ENCODE data around the gene AURKAIP1.

Gene AURKAIP1

GRCh38 chr1:1365875-1366698 is 8.9 kb downstream of the AURKAIP1 start:
- H3K4me3 ChIP-seq (ENCODE audit: low read length), result no peak overlapping the region
- TF ChIP-seq ZNF274 (IDR thresholded peaks at IDR 0.05; ENCODE audit: low read depth, low read length), result no peak

DNA sequence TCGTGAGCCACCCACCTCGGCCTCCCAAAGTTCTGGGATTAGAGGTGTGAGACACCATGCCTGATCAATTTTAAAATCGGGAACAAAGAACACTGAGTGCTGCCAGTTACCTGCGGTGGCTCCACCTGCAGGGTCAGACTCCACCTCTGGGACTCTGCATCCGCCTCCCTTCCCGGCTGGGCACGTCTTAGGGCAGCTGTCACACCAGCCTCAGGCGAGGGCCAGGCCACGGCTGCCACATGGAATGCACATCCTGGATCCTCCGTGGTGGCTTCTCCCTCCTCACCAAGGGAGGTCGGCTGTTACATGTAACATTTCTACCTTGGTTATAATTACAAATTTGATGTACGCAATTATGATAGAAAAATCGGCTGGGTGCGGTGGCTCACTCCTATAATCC is 10.7 kb downstream of the AURKAIP1 start:
- no peak overlapping the region for H3K4me3 ChIP-seq (ENCODE audit: low read length)
- TF ChIP-seq ZNF274 (IDR thresholded peaks at IDR 0.05; ENCODE audit: low read depth, low read length), result no peak

- H3K4me3 ChIP-seq (ENCODE audit: low read length), result no peak overlapping the region
- TF ChIP-seq ZNF274 (IDR thresholded peaks at IDR 0.05; ENCODE audit: low read depth, low read length), result no peak
These were observed 13.0 kb downstream of the AURKAIP1 start for GRCh38 chr1:1361982-1362423.

GRCh38 chr1:1361233-1361981 is 13.6 kb downstream of the AURKAIP1 start:
- H3K4me3 ChIP-seq (ENCODE audit: low read length), result no peak overlapping the region
- TF ChIP-seq ZNF274 (IDR thresholded peaks at IDR 0.05; ENCODE audit: low read depth, low read length), result no peak

- H3K4me3 ChIP-seq (ENCODE audit: low read length), result no peak overlapping the region
These were observed 14.4 kb downstream of the AURKAIP1 start for GRCh38 chr1:1360506-1361169.

DNA sequence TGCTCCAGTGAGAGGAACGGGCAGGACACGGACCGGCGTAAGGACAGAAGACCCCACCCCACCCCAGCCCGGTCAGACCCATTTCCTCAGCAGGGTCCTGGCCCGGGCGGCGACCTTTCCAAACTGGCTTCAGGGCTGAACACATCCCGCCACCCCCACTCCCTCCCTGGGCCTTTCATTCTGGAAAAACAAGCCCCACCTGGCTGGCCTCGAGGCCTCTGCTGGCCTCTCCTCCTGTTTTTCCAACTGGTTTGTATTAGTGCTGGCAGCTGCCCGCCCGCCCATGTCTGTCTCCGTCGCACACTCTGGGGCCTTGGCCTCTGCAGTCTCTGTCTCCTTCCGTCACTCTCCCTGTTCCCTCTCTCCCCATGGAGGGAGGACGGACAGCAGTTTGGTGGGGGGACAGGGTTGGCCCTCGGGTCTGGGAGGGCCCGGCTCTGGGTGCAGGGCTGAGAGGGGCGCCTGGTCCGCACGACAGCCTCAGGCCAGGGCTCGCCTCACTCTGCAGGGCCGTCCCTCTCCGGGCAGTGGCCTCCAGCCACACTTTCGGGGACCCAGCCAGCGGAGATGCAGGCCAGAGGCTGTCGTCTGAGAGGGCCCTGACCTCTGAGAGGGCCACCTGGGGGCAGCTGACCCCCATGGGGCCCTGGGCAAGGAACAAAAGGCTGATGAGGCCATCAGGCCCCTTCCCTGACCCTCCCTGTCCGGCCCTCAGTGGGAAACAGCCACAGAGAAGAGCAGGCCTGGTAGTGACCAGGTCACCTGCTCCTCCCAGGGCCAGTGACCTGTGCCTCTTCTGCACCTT is 15.1 kb downstream of the AURKAIP1 start:
- TF ChIP-seq ZNF274 (IDR thresholded peaks at IDR 0.05; ENCODE audit: low read depth, low read length), result no peak
- no peak overlapping the region for H3K4me3 ChIP-seq (ENCODE audit: low read length)

More at GRCh38 chr1:1360506-1361169, 14.4 kb downstream of the AURKAIP1 start:
- no peak for TF ChIP-seq ZNF274 (IDR thresholded peaks at IDR 0.05; ENCODE audit: low read depth, low read length)

GRCh38 chr1:1359308-1359663 is 15.7 kb downstream of the AURKAIP1 start:
- TF ChIP-seq ZNF274 (IDR thresholded peaks at IDR 0.05; ENCODE audit: low read depth, low read length), result no peak
- no peak overlapping the region for H3K4me3 ChIP-seq (ENCODE audit: low read length)

DNA sequence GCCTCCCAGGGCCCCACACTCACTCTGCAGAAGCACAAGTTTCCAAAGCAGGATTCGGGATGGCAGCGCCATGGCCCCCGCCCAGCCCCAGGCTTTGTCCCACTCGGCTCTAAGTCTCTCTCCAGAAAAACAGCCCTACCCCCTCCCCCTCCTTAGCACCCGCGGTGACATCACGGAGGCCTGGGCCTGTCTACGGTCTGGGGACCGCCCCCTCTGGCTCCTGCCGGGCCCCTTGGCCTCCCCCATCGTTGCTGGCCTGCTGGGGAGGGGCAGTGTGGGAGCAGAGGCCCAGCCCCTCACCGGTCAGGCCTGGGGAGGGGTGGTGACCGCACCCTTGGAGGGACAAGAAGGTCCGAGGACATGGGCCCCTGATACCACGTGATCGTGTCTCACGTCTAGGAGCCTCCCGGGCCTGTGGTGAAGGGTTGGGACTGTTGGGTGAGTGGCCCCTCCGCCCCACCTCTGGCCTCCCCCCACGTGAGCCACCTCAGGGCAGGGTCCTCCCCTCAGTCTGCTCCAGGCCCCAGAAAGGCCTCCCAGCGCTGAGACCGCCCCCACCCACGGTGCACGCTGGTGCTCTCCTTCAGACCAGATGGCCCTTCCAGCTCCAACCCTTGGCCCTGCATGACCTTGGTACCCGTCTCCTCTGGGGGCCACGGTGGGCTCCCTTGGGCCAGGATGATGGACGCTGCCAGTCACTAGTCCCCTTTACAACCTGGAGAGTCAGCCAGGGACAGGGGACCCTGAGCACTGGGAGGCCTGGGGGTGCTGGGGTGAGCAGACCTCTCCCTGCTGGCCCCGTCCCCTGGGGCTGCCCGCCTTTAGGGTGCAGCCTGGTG is 16.4 kb downstream of the AURKAIP1 start, which contains the start of gene MXRA8:
MXRA8 (minus strand) TSS at position 123 of the 839 bp plus-strand sequence; CDS start at position 72, 51 bp downstream.
- no peak for TF ChIP-seq ZNF274 (IDR thresholded peaks at IDR 0.05; ENCODE audit: low read depth, low read length)
- no peak within 1 kb of the TSS for H3K4me3 ChIP-seq (ENCODE audit: low read length)

DNA sequence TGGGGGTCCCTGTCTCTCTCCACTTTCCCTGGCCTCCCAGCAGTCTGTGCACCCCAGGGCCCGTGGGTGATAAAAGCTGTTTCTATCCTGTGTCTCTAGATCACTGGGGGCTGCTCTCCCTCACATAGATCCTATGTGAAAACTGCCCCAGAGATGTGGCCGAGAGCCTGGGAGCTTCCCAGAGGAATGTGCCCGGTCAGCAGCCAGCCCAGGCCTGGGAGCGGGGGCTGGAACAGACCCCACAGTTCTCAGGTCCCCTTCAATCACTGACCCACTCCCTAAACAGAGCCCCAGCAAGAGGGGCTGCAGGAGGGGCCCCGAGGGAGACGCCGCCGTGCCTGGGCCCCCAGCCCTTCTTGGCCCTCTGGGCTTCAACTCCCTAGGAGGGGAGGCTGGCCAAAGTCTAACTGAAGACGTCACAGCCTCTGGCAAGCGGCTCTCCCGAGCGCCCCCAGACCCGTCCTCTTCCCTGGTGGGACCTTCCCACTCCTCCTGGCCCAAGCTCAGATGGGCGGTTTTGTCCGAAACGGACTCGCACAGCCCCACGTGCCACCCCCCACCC is 17.1 kb downstream of the AURKAIP1 start:
- no peak for TF ChIP-seq ZNF274 (IDR thresholded peaks at IDR 0.05; ENCODE audit: low read depth, low read length)
- H3K4me3 ChIP-seq (ENCODE audit: low read length), result no peak overlapping the region

DNA sequence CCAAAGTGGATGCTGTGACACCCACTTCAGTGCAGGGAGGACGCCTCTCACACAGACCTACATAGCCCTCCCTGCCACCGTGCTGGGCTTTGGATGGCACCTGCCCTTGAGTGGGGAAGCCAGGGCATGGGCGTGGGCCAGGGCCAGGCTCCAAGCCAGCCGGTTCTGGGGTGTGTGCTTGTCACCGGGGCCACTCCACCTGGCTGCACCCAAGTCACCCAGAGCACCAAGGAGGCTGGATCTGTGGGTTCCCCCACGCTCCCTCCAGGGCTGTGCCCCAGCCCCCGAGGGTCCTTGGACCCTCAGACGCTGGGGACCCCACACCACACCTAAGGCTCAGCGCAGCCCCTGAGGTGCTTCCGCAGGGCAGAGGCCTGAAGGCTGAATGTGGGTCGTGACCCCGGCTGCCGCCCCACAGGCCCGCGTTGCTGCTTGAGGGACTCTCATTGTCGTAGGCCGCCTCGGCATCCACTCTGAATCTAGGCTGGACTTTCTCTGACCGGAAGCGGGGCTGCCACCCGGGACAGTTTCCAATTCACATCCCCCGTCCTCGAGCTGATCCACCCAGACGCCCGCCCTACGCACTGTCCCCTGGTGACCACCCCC is 18.1 kb downstream of the AURKAIP1 start:
- H3K4me3 ChIP-seq (ENCODE audit: low read length), result no peak overlapping the region

GRCh38 chr1:1356166-1356795 is 18.7 kb downstream of the AURKAIP1 start:
- no peak for TF ChIP-seq ZNF274 (IDR thresholded peaks at IDR 0.05; ENCODE audit: low read depth, low read length)
- no peak overlapping the region for H3K4me3 ChIP-seq (ENCODE audit: low read length)

More for the DNA sequence above, 18.1 kb downstream of the AURKAIP1 start:
- no peak for TF ChIP-seq ZNF274 (IDR thresholded peaks at IDR 0.05; ENCODE audit: low read depth, low read length)

- H3K4me3 ChIP-seq (ENCODE audit: low read length), result no peak overlapping the region
- TF ChIP-seq ZNF274 (IDR thresholded peaks at IDR 0.05; ENCODE audit: low read depth, low read length), result no peak
These were observed 19.6 kb downstream of the AURKAIP1 start for GRCh38 chr1:1355416-1355815.

Data from GM08714 (cell line).